ENCODE data around the gene KLF16. TPM values are rescaled to one million over a fixed set of nuclear protein-coding genes. Genes with fewer than 3 reads are reported as not detected.

Gene KLF16
- total RNA-seq, 6 experiments from 2014 or later: 37.7 to 48.3 (median 41.6) TPM

GRCh38 chr19:1809678-1810077 is 53.7 kb downstream of the KLF16 start:
- no peak for TF ChIP-seq CTCF (IDR thresholded peaks at IDR 0.05)

GRCh38 chr19:1808395-1808731 is 55.0 kb downstream of the KLF16 start:
- Mint-ChIP-seq H3K27me3 (ENCODE audit: insufficient read depth) (peaks cover 8% of the 10 kb centered on the region), H3K4me1 (ENCODE audit: low read depth) (peaks cover 17% of the 10 kb centered on the region), H3K36me3 (ENCODE audit: low read depth) (no peaks in the 10 kb centered on the region; the same call in 1 of the 2 replicates), H3K9me3 (no peaks in the 10 kb centered on the region), H3K4me3 (no peak overlapping the region), H3K27ac (no peak overlapping the region)
- no peak for DNase-seq
- no peak for TF ChIP-seq CTCF (IDR thresholded peaks at IDR 0.05)

More at GRCh38 chr19:1809678-1810077, 53.7 kb downstream of the KLF16 start:
- Mint-ChIP-seq H3K27me3 (ENCODE audit: insufficient read depth) (peaks cover 10% of the 10 kb centered on the region), H3K27ac (no peak overlapping the region), H3K4me1 (ENCODE audit: low read depth) (peaks cover 17% of the 10 kb centered on the region), H3K4me3 (no peak overlapping the region), H3K36me3 (ENCODE audit: low read depth) (no peaks in the 10 kb centered on the region), H3K9me3 (no peaks in the 10 kb centered on the region)
- no peak for DNase-seq

GRCh38 chr19:1807695-1808394 is 55.5 kb downstream of the KLF16 start:
- DNase-seq: no peak
- Mint-ChIP-seq H3K27me3 (ENCODE audit: insufficient read depth) (peaks cover 6% of the 10 kb centered on the region), H3K36me3 (ENCODE audit: low read depth) (no peaks in the 10 kb centered on the region; the same call in 1 of the 2 replicates), H3K27ac (no peak overlapping the region), H3K9me3 (no peaks in the 10 kb centered on the region), H3K4me1 (ENCODE audit: low read depth) (peaks cover 12% of the 10 kb centered on the region), H3K4me3 (no peak overlapping the region)
- TF ChIP-seq CTCF (IDR thresholded peaks at IDR 0.05): no peak

- no peak for DNase-seq
- Mint-ChIP-seq H3K9me3 (no peaks in the 10 kb centered on the region), H3K4me1 (ENCODE audit: low read depth) (peaks cover 7% of the 10 kb centered on the region; the same call in 1 of the 2 replicates), H3K27me3 (ENCODE audit: insufficient read depth) (no peaks in the 10 kb centered on the region; the same call in 1 of the 2 replicates), H3K36me3 (ENCODE audit: low read depth) (no peaks in the 10 kb centered on the region; the same call in 1 of the 2 replicates), H3K27ac (no peak overlapping the region), H3K4me3 (no peak overlapping the region)
- no peak for TF ChIP-seq CTCF (IDR thresholded peaks at IDR 0.05)
Measured at GRCh38 chr19:1807030-1807694, 56.2 kb downstream of the KLF16 start.

GRCh38 chr19:1806184-1807029 is 57.0 kb downstream of the KLF16 start:
- Mint-ChIP-seq H3K4me1 (ENCODE audit: low read depth) (peaks cover 4% of the 10 kb centered on the region; the same call in 1 of the 2 replicates), H3K36me3 (ENCODE audit: low read depth) (no peaks in the 10 kb centered on the region; the same call in 1 of the 2 replicates), H3K4me3 (no peak overlapping the region), H3K27ac (no peak overlapping the region), H3K9me3 (no peaks in the 10 kb centered on the region), H3K27me3 (ENCODE audit: insufficient read depth) (no peaks in the 10 kb centered on the region; the same call in 1 of the 2 replicates)
- TF ChIP-seq CTCF (IDR thresholded peaks at IDR 0.05): no peak
- no peak for DNase-seq

Measured in HFFc6 (cell line).